ENCODE data around the gene ZBTB33.

ZBTB33 gene

GRCh38 chrX:120250522-120251271 lies at the start of gene ZBTB33:
TSS of gene ZBTB33 (plus strand) at chrX:120250812. CDS start at chrX:120253416, 2,604 bp downstream.
- FAIRE-seq: peak; percentile 97

GRCh38 chrX:120200851-120201250 lies 49.8 kb upstream of the ZBTB33 start:
- no peak for FAIRE-seq

- FAIRE-seq: no peak
These were observed 44.5 kb upstream of the ZBTB33 start for GRCh38 chrX:120205816-120206753.

DNA sequence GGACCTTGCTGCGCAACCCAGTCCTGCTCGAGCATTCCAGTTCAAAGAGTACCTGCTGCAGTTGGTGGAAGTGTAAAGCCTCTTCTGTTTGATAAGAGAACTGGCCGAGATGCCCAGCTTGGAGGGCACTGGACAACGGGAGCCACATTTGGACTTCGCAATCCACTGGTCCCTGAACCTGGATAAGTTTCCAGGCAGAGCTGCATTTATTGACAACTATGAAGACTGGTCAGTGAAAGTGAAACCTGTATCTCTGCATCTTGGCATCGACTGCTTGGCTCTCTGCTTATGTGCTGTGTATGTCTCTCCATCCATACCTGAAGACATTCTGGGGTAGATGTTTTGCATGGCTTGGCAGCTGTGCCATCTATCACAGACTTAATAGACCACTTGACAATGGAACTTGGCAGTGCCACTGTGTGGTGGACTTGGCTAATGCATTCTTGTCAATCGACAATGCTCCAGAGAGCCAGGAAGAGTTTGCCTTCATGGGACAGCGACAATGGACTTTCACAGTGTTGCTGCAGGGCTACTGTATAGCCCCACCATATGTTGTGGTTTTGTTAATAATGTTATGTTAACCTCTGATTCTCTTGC lies 43.5 kb upstream of the ZBTB33 start:
- no peak for FAIRE-seq

- peak; percentile 41 for FAIRE-seq
These were observed 37.0 kb upstream of the ZBTB33 start for GRCh38 chrX:120213438-120214265.

GRCh38 chrX:120223374-120223773 lies 27.2 kb upstream of the ZBTB33 start:
- FAIRE-seq: no peak

DNA sequence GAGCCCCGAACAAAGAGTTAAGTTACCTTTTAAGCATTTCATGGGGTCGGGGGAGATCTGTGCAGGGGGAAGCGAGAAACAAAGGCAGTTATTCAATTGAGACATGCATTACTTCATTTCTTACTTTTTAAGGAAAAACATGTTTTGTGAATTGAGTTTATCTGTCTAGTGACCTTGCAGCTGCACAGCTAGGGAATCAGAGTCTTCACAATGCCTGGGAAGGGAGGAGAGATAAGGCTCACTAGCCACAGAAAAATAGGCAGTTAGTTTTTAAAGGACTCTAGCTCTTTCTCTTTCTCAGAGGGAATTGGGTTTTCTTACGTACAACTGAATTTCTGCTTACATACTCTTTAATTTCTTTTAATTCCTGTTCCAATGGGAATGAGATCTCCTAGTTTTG lies 26.2 kb upstream of the ZBTB33 start:
- no peak for FAIRE-seq

- no peak for FAIRE-seq
These were observed 22.3 kb upstream of the ZBTB33 start for GRCh38 chrX:120228187-120228908.

GRCh38 chrX:120235284-120235683 lies 15.3 kb upstream of the ZBTB33 start:
- FAIRE-seq: no peak

DNA sequence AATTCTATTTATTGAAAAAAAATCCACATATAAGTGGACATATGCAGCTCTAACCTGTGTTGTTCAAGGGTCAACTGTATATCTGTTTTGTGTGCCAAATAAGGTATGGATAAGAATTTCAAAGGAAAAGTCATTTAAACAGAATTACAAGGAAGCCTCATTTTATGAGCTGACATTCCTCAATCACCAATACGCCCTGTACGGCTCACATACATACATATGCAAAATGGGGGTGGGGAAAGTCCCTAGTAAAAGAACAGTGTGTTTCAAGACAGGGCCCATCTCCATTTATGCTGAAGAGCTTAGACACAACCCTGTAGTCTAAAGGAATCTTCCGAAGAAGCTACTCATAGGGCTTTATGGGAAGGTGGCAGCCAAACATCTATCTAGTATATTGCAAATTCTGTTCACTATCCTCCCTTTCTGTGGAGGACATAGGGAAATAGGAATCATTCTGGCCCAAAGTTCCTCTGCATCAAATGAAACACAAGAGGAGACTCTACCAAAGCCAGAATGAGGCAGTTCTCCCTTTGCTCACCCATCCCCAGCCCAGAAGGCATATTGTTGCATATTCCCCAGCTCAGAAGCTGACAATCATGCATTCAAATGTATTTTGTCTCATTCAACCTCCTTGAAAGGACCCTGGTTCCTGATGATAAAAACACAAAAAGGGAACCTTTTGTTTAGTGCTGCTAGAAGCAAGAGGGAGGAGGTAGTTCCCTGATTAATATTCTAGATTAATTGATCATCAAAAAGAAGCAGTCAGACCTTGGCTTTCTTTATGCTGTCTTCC lies 13.7 kb upstream of the ZBTB33 start:
- no peak for FAIRE-seq

- no peak for FAIRE-seq
These were observed 11.7 kb upstream of the ZBTB33 start for GRCh38 chrX:120238933-120239332.

GRCh38 chrX:120242813-120243212 lies 7.8 kb upstream of the ZBTB33 start:
- no peak for FAIRE-seq

- FAIRE-seq: no peak
These were observed 6.2 kb upstream of the ZBTB33 start for GRCh38 chrX:120244395-120244734.

GRCh38 chrX:120244735-120245498 lies 5.7 kb upstream of the ZBTB33 start:
- no peak for FAIRE-seq

DNA sequence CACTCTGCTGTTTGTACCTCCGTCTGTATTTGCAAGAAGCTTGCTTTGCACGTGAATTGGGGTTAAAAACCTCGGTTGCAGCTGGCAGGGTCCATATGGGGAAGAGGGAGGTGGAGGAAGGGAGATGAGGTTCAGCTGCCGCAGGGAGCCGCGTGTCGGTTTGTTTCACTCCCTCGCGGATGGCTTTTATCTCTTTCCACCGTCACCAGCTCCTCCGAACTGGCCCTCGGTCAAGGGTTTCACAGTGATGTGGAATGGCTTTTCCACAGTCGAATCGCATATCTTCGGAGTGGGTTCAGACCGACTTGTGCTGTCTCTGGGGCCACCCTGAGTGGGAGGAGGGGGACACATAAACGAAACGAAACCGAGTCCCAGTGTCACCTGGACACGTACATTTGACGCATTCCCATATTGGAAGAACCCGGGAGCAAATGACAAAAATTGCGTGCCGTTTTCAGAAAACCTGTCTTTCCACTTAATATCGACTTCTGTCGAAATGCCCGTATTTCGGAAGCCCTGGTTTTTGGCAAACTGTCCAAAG lies 929 bp downstream of the ZBTB33 start:
- FAIRE-seq: no peak

DNA sequence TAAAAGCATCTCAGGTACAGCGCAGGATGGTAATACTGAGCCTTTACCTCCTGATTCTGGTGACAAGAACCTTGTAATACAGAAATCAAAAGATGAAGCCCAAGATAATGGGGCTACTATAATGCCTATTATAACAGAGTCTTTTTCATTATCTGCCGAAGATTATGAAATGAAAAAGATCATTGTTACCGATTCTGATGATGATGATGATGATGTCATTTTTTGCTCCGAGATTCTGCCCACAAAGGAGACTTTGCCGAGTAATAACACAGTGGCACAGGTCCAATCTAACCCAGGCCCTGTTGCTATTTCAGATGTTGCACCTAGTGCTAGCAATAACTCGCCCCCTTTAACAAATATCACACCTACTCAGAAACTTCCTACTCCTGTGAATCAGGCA lies 3.2 kb downstream of the ZBTB33 start:
- FAIRE-seq: no peak

GRCh38 chrX:120260369-120260768 lies 9.8 kb downstream of the ZBTB33 start:
- no peak for FAIRE-seq

- no peak for FAIRE-seq
These were observed 12.5 kb downstream of the ZBTB33 start for GRCh38 chrX:120262859-120263708.

DNA sequence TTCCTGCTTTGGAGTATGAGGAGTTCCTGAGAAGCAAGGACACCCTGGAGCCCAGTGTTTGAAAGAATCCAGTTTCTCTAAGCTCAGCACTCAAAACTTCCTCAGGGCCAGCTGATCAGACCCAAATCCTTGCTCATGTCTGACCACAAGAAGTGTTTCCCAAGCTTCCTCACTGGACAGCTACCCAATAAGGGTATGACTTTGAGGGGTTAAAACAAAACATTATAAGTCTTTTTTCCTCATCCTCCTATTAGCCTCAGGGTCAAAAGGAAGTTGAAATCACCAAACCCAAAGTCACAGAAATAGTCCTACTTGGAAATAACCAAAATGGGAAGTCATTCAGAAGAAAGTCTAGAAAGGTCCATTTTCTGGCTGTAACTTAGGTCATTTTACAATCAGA lies 13.7 kb downstream of the ZBTB33 start:
- FAIRE-seq: no peak

All from colon (tissue), 2 donors.